NCI-H460 (cell line): ENCODE measurements around the gene RTKN2. TPM values are rescaled to one million over a fixed set of nuclear protein-coding genes. Genes with fewer than 3 reads are reported as not detected.
"Not testable (repeated sequence)": the region's sequence is repeated elsewhere in the genome, so short reads cannot be mapped to it uniquely, and the experiment has no call there.

Experiments
- DNase-seq: peaks from one replicate; pipeline ENCODE4 v3.0.0-alpha.2; 2016; ENCODE audit warnings: low read depth; ENCODE audit errors: extremely low read depth
- total RNA-seq: library from RNA; depleted of rRNA; stranded (reverse); fragments of >200 nt; shearing (Covaris generic); gene quantifications from 2 replicates; pipeline ENCODE4 v1.2.3, GENCODE V29; 2014

Gene RTKN2
- total RNA-seq, 1 experiment from 2014 or later, result 4.0 TPM

GRCh38 chr10:62261666-62262065, 7.0 kb downstream of the RTKN2 start:
- no peak for DNase-seq

DNA sequence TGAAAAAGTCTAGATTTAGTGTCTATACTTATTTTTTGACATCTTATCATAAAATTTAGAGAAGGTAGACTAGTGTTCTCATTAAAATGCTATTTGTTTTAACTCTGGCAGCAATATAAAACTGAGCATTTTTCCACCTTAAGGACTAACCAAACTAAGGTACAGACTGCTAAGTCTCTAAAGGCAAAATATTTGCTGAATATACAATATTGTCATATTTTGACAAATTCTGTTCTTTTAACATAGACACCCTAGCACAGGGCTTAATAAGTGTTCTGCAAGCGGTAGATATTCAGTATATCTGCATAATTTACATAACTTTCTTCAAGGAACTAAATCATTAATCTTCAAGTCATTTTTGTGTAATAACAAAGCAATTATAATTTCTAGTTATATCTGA, 8.6 kb downstream of the RTKN2 start:
- no peak for DNase-seq

- DNase-seq, result no peak
These were observed 9.2 kb downstream of the RTKN2 start for GRCh38 chr10:62259456-62259855.

GRCh38 chr10:62258926-62259325, 9.7 kb downstream of the RTKN2 start:
- DNase-seq, result no peak

DNA sequence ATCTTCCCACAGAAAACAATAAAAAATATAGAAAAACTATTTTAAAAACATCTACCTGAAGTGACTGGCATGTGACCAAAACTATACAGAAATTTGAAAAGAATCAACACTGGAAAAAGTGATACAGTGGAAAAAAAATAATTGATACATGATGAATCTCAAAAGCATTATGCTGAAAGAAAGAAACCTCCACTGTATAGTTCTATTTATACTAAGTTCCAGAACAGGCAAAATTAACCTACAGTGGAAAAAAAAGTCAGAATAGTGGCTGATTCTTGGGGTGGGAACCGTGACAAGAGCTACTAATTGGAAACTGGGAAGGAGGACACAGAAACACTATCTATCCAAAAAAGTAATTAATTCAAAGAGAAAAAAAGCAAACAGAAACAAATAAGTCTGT, 14.9 kb downstream of the RTKN2 start:
- no peak for DNase-seq

GRCh38 chr10:62252051-62252450, 16.6 kb downstream of the RTKN2 start:
- DNase-seq, result no peak

GRCh38 chr10:62250594-62251198, 17.9 kb downstream of the RTKN2 start:
- no peak for DNase-seq

DNA sequence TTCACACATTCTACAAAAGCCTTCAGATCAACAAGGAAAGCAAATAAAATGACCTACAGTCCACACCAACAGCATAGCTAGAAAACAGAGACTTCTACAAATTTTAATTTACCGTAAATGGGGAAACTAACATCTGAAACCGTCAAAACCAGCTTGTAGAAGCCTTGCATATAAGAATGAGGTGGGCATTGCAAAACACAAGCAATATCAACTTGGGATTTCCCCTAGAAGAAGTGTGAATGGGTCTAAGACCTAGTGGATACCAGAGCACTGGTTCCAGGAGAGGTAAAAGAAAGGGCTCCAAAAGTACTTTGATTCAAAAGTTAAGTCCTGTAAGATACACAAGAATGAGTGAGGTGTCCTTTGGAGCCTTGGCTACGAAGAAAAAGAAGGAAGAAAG, 18.7 kb downstream of the RTKN2 start:
- no peak for DNase-seq

DNA sequence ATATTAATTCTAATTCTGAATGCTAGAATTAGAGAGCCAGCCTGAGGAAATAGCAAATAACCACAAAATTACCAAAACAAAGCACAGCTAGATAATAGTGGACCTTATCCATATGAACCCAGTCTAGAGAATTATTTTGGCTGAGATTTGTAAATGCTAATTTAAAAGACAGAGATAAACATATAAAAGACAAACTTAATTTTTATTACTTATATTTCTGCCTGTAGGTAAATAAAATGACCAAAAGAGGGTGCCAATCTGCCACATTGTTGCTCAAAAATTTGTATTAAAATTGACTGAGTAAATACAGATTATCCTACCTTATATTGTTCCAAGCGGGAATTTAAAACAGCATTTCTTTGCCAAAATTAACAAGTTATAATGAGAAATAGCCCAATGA, 20.2 kb downstream of the RTKN2 start:
- DNase-seq, result no peak

- DNase-seq, result peak; percentile 64
These were observed 23.7 kb downstream of the RTKN2 start for GRCh38 chr10:62244785-62245467.

- no peak for DNase-seq
These were observed 24.6 kb downstream of the RTKN2 start for GRCh38 chr10:62244088-62244487.

GRCh38 chr10:62243647-62243997, 25.0 kb downstream of the RTKN2 start:
- DNase-seq, result no peak

DNA sequence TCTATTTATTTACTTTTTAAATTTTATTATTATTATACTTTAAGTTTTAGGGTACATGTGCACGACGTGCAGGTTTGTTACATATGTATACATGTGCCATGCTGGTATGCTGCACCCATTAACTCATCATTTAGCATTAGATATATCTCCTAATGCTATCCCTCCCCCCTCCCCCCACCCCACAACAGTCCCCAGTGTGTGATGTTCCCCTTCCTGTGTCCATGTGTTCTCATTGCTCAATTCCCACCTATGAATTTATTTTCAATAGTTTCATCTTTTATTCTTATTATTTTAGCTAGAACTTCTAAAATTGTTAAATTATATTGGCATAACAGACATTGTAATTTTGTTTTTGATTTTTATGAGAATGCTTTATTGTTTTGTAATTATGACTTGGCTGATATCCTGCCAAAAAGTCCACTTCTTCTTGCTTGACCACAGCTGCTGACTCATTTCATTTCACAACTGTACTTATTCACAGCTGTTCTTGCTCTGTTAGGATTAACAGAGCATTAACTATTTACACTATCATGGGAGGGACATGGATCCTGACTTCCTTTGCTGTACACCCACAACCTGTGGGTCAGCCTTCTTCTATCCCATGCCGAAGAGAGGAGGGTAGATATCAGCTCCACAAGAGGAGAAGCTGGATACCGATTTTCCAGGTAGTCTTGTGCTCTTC, 25.5 kb downstream of the RTKN2 start:
- peak; percentile 44 for DNase-seq

- DNase-seq, result not testable (repeated sequence)
These were observed 27.1 kb downstream of the RTKN2 start for GRCh38 chr10:62241521-62241920.

DNA sequence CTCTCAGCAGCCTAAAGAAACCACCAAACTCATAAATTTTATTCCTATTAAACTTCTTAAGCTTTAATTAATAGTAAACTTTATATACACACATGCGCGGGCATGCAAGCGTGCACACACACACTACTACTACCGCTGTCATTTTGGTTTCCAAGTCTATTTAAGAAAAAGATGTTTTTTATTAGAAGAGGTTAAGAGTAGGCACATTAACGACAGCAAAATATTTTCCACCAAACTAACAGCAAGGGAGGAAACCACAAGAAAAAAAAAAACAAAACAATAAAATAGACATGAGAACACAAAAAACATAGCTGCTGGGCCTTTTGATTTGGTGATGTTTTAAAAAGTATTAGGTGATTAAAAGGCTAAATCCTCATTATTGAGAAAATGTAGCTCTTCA, 28.6 kb downstream of the RTKN2 start:
- no peak for DNase-seq

GRCh38 chr10:62238880-62239279, 29.8 kb downstream of the RTKN2 start:
- DNase-seq, result no peak

DNA sequence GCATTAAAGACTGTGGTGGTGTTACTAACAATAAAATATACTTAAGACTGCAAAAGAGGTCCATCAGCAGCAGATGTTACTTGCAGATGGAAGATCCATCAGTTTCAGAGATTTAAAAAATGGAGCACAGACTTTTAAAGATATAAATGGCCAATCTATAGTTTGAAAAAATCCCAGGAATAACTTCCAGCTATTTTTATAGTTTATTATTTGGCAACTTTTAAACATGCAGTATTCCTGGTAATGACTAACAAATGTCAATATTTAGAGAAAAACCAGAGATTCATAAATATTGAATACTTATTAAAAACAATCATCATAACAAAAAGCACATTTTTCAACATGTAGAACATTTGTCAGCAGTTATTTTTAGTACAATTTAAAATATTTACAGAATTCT, 30.7 kb downstream of the RTKN2 start:
- DNase-seq, result no peak

- DNase-seq, result no peak
These were observed 31.1 kb downstream of the RTKN2 start for GRCh38 chr10:62237506-62237905.

- DNase-seq, result no peak
These were observed 34.5 kb downstream of the RTKN2 start for GRCh38 chr10:62234077-62234605.

DNA sequence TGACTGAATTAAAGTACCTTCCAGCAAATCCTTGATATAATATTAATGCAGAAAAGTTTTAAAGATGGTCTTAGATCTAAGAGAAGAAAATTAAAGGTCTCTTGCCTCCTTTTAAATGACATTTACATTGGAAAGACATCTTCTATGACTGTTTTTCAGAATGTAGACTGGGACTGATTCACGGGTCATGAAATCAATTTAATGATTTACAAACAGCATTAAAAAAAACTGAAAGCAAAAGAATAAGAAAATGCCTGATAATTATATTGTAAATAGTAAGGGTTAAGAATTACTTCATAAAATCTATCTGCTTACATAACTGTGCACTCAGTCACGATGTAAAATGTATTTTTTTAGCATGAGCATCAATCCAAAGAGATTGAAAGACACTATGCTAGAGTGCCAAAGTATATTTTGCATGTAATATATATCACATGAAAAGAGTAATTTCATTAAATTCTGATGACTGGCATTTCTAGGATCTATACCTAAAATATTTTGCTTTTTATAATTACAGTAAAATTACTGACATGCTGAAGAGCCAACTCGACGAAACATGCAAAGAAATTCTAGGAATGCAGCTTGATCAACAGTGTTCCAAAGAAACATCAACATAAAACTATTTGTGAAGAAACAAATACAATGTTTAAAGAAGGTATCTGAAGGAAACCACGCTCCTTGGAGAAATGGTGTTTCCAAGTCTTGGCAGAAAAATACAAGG, 35.1 kb downstream of the RTKN2 start:
- DNase-seq, result no peak

DNA sequence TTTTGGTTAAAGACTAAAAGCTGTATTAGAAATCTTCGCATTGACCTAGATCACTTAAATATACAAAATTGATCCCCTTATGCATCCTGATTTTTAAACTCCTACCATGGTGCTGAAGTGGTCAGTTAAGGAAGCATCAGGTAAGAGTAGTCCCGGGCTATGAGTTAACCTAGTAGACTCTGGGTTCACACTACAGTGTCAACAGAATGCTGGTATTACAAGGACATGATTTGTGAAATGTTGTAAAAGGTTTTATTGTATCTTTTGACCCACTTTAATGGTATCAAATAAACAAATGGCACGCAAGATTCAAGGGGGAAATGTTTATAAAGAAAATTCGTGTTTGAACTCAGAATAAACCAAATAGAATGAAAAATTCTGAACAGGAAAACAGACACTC, 36.8 kb downstream of the RTKN2 start:
- DNase-seq, result no peak
